MM.1S (cell line): Measurements from ENCODE around the gene ERCC3.

ENCODE experiments used
- DNase-seq: peaks from one replicate; pipeline ENCODE4 v3.0.0-alpha.2; 2015
- H2AFZ ChIP-seq: fragments of 300-600 bp; sonication (generic); 2 replicates; pipeline ENCODE4 v1.6.0; 2016; ENCODE audit warnings: antibody characterized with exemption, low read length
- H3F3A ChIP-seq: fragments of 300-600 bp; sonication (generic); 2 replicates; pipeline ENCODE4 v1.6.1; 2016; ENCODE audit warnings: mild to moderate bottlenecking, antibody characterized with exemption, low read length, moderate library complexity, mixed read lengths; ENCODE audit not compliant: insufficient read depth
- H3K27ac ChIP-seq: fragments of 300-600 bp; sonication (generic); 2 replicates; pipeline ENCODE4 v1.5.1; 2016; ENCODE audit warnings: mild to moderate bottlenecking, low read length
- H3K27me3 ChIP-seq: fragments of 300-600 bp; sonication (generic); replicated peaks from 2 replicates; pipeline ENCODE4 v1.6.0; 2016; ENCODE audit warnings: low read length; ENCODE audit not compliant: insufficient read depth
- H3K36me3 ChIP-seq: fragments of 300-600 bp; sonication (generic); replicated peaks from 2 replicates; pipeline ENCODE4 v1.6.1; 2016; ENCODE audit warnings: mild to moderate bottlenecking, low read length, mixed read lengths; ENCODE audit not compliant: insufficient read depth
- H3K4me1 ChIP-seq: fragments of 300-600 bp; sonication (generic); 2 replicates; pipeline ENCODE4 v1.6.1; 2016; ENCODE audit warnings: low read length, mixed read lengths
- H3K4me2 ChIP-seq: fragments of 300-600 bp; sonication (generic); 2 replicates; pipeline ENCODE4 v1.6.0; 2016; ENCODE audit warnings: low read depth, low read length
- H3K4me3 ChIP-seq: fragments of 300-600 bp; sonication (generic); 2 replicates; pipeline ENCODE4 v1.5.1; 2016; ENCODE audit warnings: low read length, mixed read lengths
- H3K79me2 ChIP-seq: fragments of 300-600 bp; sonication (generic); 2 replicates; pipeline ENCODE4 v1.6.1; 2016; ENCODE audit warnings: mixed run types, low read length, mixed read lengths
- H3K9ac ChIP-seq: fragments of 300-600 bp; sonication (generic); 2 replicates; pipeline ENCODE4 v1.6.1; 2016; ENCODE audit warnings: low read length, mixed read lengths
- H3K9me2 ChIP-seq: fragments of 300-600 bp; sonication (generic); replicated peaks from 2 replicates; pipeline ENCODE4 v1.6.1; 2016; ENCODE audit warnings: mild to moderate bottlenecking, low read length, mixed read lengths; ENCODE audit not compliant: insufficient read depth
- H3K9me3 ChIP-seq: fragments of 300-600 bp; sonication (generic); replicated peaks from 2 replicates; pipeline ENCODE4 v1.6.1; 2016; ENCODE audit warnings: mild to moderate bottlenecking, low read length, mixed read lengths; ENCODE audit not compliant: insufficient read depth
- H4K20me1 ChIP-seq: fragments of 300-600 bp; sonication (generic); 2 replicates; pipeline ENCODE4 v1.6.1; 2016; ENCODE audit warnings: mild to moderate bottlenecking, low read length, moderate library complexity, mixed read lengths; ENCODE audit not compliant: insufficient read depth
- CTCF ChIP-seq: fragments of 300-600 bp; sonication (generic); IDR thresholded peaks from 2 replicates; pipeline ENCODE4 v1.5.1; 2016; ENCODE audit warnings: antibody characterized with exemption, low read length, mixed read lengths
- EZH2 ChIP-seq: fragments of 300-600 bp; sonication (generic); optimal IDR thresholded peaks from 2 replicates; pipeline ENCODE3; 2017; ENCODE audit warnings: low read depth, mild to moderate bottlenecking, antibody characterized with exemption, low read length, mixed read lengths
- EZH2phosphoT487 ChIP-seq: fragments of 300-600 bp; sonication (generic); IDR thresholded peaks from 2 replicates; pipeline ENCODE4 v1.6.1; 2018; ENCODE audit warnings: antibody characterized with exemption, low read length

Gene ERCC3

GRCh38 chr2:127324635-127325034 is 30.7 kb upstream of the ERCC3 start:
- H3K27me3 ChIP-seq: no peaks in the 10 kb centered on the region
- no peak overlapping the region for H3K9ac ChIP-seq
- TF ChIP-seq EZH2phosphoT487: no peak
- TF ChIP-seq CTCF: peak; percentile 55
- TF ChIP-seq EZH2: no peak
- no peaks in the 10 kb centered on the region for H4K20me1 ChIP-seq
- no peaks in the 10 kb centered on the region for H3K4me1 ChIP-seq
- H3K9me2 ChIP-seq: no peaks in the 10 kb centered on the region
- no peak overlapping the region for H3K27ac ChIP-seq
- H3K4me3 ChIP-seq: no peak overlapping the region
- DNase-seq: peak; percentile 15
- no peaks in the 10 kb centered on the region for H3K9me3 ChIP-seq
- H3K79me2 ChIP-seq: 0 out of 2 replicates have a peak, but pooled peaks cover 3% of the 10 kb centered on the region
- H3K36me3 ChIP-seq: peaks cover 3% of the 10 kb centered on the region; the same call in 1 of the 2 replicates
- H3K4me2 ChIP-seq: no peak overlapping the region
- H2AFZ ChIP-seq: no peak overlapping the region
- H3F3A ChIP-seq: no peaks in the 10 kb centered on the region

DNA sequence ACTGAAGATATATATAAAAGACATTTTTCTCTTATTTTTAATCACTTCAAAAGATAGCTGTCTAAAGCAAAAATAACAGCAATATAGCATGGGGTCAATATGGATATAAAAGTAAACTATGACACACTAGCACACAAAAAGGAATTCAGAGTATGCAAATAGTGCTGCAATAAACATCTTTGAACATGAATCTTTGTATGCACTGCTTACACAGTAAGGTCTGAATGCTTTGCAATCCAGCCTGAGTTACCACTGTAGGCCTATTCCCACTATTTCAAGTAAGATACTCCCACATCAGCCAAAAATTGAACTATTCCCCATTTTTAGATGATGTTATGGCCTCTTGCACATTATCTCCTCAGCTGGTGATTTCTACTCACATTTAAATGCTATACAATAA is 27.4 kb upstream of the ERCC3 start:
- DNase-seq: no peak
- Histone ChIP-seq H3K27ac (no peak overlapping the region), H3K9ac (no peak overlapping the region), H3K79me2 (no peaks in the 10 kb centered on the region), H3K27me3 (no peaks in the 10 kb centered on the region), H3K9me3 (no peaks in the 10 kb centered on the region), H3K4me3 (no peak overlapping the region), H3K4me1 (no peaks in the 10 kb centered on the region), H3K4me2 (no peak overlapping the region), H4K20me1 (no peaks in the 10 kb centered on the region), H3K9me2 (no peaks in the 10 kb centered on the region), H2AFZ (no peak overlapping the region), H3F3A (no peaks in the 10 kb centered on the region), H3K36me3 (peaks cover under 1% of the 10 kb centered on the region; the same call in 1 of the 2 replicates)
- TF ChIP-seq CTCF: no peak
- no peak for TF ChIP-seq EZH2
- no peak for TF ChIP-seq EZH2phosphoT487

GRCh38 chr2:127320586-127321275 is 26.8 kb upstream of the ERCC3 start:
- no peak for DNase-seq
- no peaks in the 10 kb centered on the region for H3K79me2 ChIP-seq
- H3K4me2 ChIP-seq: no peak overlapping the region
- H3K9me3 ChIP-seq: no peaks in the 10 kb centered on the region
- no peaks in the 10 kb centered on the region; the same call in 1 of the 2 replicates for H3K36me3 ChIP-seq
- no peaks in the 10 kb centered on the region for H3K9me2 ChIP-seq
- no peaks in the 10 kb centered on the region for H3K4me1 ChIP-seq
- H3K9ac ChIP-seq: no peak overlapping the region
- no peaks in the 10 kb centered on the region for H4K20me1 ChIP-seq
- no peak overlapping the region for H3K27ac ChIP-seq
- no peak overlapping the region for H3K4me3 ChIP-seq
- no peak overlapping the region for H2AFZ ChIP-seq
- H3K27me3 ChIP-seq: no peaks in the 10 kb centered on the region
- TF ChIP-seq EZH2 (no peak), CTCF (no peak), EZH2phosphoT487 (no peak)
- no peaks in the 10 kb centered on the region for H3F3A ChIP-seq
